K562 (cell line): Measurements from ENCODE around the gene MYO18A. TPM values are rescaled to one million over a fixed set of nuclear protein-coding genes. Genes with fewer than 3 reads are reported as not detected.

ENCODE experiments used
- CBFB ChIP-seq: sonication (generic); formaldehyde crosslinking; IDR thresholded peaks from 2 replicates; pipeline ENCODE4 v1.4.0; 2020; ENCODE audit warnings: mild to moderate bottlenecking, missing genetic modification reagents
- CEBPB ChIP-seq: fragments of 450-650 bp; IDR thresholded peaks from 2 replicates; pipeline ENCODE4 v1.6.1; 2016; ENCODE audit warnings: missing genetic modification characterization, missing compliant biosample characterization
- CREM ChIP-seq: IDR thresholded peaks from 2 replicates; pipeline ENCODE4 v1.6.1; 2014; ENCODE audit warnings: antibody characterized with exemption, low read depth
- ETV5 ChIP-seq: sonication (generic); formaldehyde crosslinking; IDR thresholded peaks from 2 replicates; pipeline ENCODE4 v1.4.0; 2020; ENCODE audit warnings: low read depth, mild to moderate bottlenecking, missing genetic modification reagents
- HMG20B ChIP-seq: fragments of 250-450 bp; sonication (Bioruptor Pico); IDR thresholded peaks from 2 replicates; pipeline ENCODE4 v1.5.0; 2021; ENCODE audit warnings: mild to moderate bottlenecking
- HOXB6 ChIP-seq: fragments of 250-450 bp; sonication (Bioruptor Pico); IDR thresholded peaks from 2 replicates; pipeline ENCODE4 v1.5.1; 2022; ENCODE audit warnings: mild to moderate bottlenecking, borderline replicate concordance
- ILK ChIP-seq: fragments of 450-650 bp; IDR thresholded peaks from 2 replicates; pipeline ENCODE4 v1.6.1; 2016; ENCODE audit warnings: missing genetic modification characterization, low read depth, mild to moderate bottlenecking, missing compliant biosample characterization, moderate library complexity, borderline replicate concordance
- MAFK ChIP-seq: IDR thresholded peaks from 2 replicates; pipeline ENCODE4 v1.6.1; 2011; ENCODE audit warnings: low read length, improper control_type of control experiment
- NFE2 ChIP-seq: IDR thresholded peaks from 2 replicates; pipeline ENCODE4 v1.6.1; 2014; ENCODE audit warnings: antibody characterized with exemption, low read depth
- SIN3B ChIP-seq: fragments of 450-650 bp; IDR thresholded peaks from 2 replicates; pipeline ENCODE4 v1.6.1; 2017; ENCODE audit warnings: low read depth, mild to moderate bottlenecking, moderate library complexity
- SMC3 ChIP-seq: conservative IDR thresholded peaks from 2 replicates; pipeline ENCODE4 v1.6.1; 2011; ENCODE audit warnings: low read depth, low read length, improper control_type of control experiment; ENCODE audit not compliant: insufficient read depth
- SNRNP70 ChIP-seq: fragments of 200-400 bp; formaldehyde crosslinking; optimal IDR thresholded peaks from 2 replicates; pipeline ENCODE3; 2017; ENCODE audit warnings: low read depth, low read length
- SPI1 ChIP-seq: IDR thresholded peaks from 2 replicates; pipeline ENCODE4 v1.6.1; 2011; ENCODE audit warnings: low read depth, low read length, control low read depth, borderline replicate concordance
- THRAP3 ChIP-seq: fragments of 450-650 bp; IDR thresholded peaks from 2 replicates; pipeline ENCODE4 v1.6.1; 2016; ENCODE audit warnings: mild to moderate bottlenecking, inconsistent platforms, borderline replicate concordance
- ZNF146 ChIP-seq: IDR thresholded peaks from one replicate; pipeline ENCODE4 v1.6.1; 2018; ENCODE audit warnings: missing compliant biosample characterization; ENCODE audit not compliant: unreplicated experiment
- ZNF583 ChIP-seq: fragments of 250-450 bp; sonication (Bioruptor Pico); IDR thresholded peaks from 2 replicates; pipeline ENCODE4 v1.4.0; 2020
- ZNF766 ChIP-seq: fragments of 200-800 bp; sonication (Bioruptor generic); conservative IDR thresholded peaks from 2 replicates; pipeline ENCODE4 v1.6.1; 2016; ENCODE audit warnings: missing genetic modification characterization, missing compliant biosample characterization
- ZZZ3 ChIP-seq: fragments of 450-650 bp; IDR thresholded peaks from 2 replicates; pipeline ENCODE4 v1.6.1; 2016; ENCODE audit warnings: antibody characterized with exemption, mild to moderate bottlenecking, moderate library complexity
- polyA plus RNA-seq, 8 experiments: library from polyadenylated mRNA; depleted of rRNA in 4 of 8; stranded (reverse) in 5 of 8; unstranded in 3 of 8; fragments of >200 nt; fragmentation: Nextera tagmentation in 2 of 8; fragmentation: Illumina TruSeq in 1 of 8; extraction: Ambion mirVana in 2 of 8; extraction: Trizol in 1 of 8; gene quantifications; 2 replicates each; pipeline versions ENCODE4 v1.2.1 to v1.2.3, GENCODE V29; 2011 to 2014; ENCODE audit warnings: inconsistent platforms in 1 of 8, missing spikeins in 1 of 8
- total RNA-seq, 7 experiments: library from RNA; depleted of rRNA in 6 of 7; stranded (reverse); fragments of >200 nt in 6 of 7; fragmentation: Illumina TruSeq in 2 of 7; extraction: Trizol in 2 of 7; gene quantifications; 2 replicates each; pipeline versions ENCODE4 v1.2.1 to v1.2.3, GENCODE V29; 2011 to 2021; ENCODE audit warnings: low replicate concordance in 1 of 7
- TF ChIP-seq, protein P1 (sequence below): fragments of 450-650 bp; conservative IDR thresholded peaks from 2 replicates; pipeline ENCODE4 v1.6.1; 2016; ENCODE audit warnings: missing genetic modification characterization, low read depth, mild to moderate bottlenecking, control low read depth, missing compliant biosample characterization
- TF ChIP-seq, protein P2 (sequence below): sonication (generic); formaldehyde crosslinking; IDR thresholded peaks from 2 replicates; pipeline ENCODE4 v1.8.1; 2022; ENCODE audit warnings: missing genetic modification reagents
- TF ChIP-seq, protein P3 (sequence below): conservative IDR thresholded peaks from 2 replicates; pipeline ENCODE4 v1.6.1; 2011; ENCODE audit warnings: low read depth, mild to moderate bottlenecking, low read length; ENCODE audit not compliant: control insufficient read depth
- TF ChIP-seq, protein P4 (sequence below): sonication (generic); formaldehyde crosslinking; IDR thresholded peaks from 2 replicates; pipeline ENCODE4 v1.8.0; 2022; ENCODE audit warnings: mild to moderate bottlenecking, missing genetic modification reagents
- TF ChIP-seq, protein P5 (sequence below), 2 experiments: IDR thresholded peaks; 2 replicates each; pipeline ENCODE4 v1.6.1; 2011; ENCODE audit warnings: borderline replicate concordance in 1 of 2, control low read depth in 1 of 2, low read depth in 1 of 2, low read length in 1 of 2, mild to moderate bottlenecking in 1 of 2, mixed read lengths in 1 of 2, moderate library complexity in 1 of 2; ENCODE audit not compliant: insufficient read depth in 1 of 2, insufficient read length in 1 of 2, poor library complexity in 1 of 2, severe bottlenecking in 1 of 2; ENCODE audit errors: extremely low read depth in 1 of 2

Gene MYO18A
- total and polyA plus RNA-seq, 9 of the 15 experiments (the other 6 are each of a cell fraction or from before 2014, with no cell fraction given) = 2.5 to 65.4 (median 17.1) TPM

DNA sequence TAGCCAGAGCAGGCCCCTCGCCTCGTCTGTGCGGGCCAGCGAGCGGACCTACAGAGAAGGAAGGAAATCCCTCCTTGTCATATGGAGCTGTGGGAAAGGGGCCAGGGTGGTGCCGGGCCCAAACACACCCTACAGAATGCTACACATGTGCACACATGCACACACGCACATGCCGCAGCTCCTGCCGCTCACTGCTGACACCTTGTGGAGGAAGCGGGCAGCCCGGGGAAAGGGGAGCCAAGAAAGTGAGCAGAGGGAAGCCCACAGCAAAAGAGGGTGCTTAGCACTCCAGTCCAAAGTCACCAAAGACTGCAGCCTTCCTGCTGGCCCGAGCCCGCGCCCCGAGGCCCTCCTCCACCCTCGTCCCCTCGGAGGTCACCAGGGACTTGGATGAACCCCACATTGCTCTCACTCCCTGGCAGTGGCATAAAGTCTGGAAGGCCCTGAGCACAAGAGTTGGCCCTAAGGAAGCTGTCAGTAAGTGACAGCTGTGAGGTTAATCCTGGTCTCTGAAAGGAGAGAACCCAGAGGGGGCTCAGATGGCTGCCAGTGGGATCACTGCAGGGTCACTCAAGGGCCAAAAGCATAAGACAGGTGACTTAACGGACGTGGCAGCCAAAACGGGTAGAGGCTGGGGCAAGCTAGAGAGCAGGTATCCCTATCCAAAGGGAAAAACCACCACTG lies 68.2 kb downstream of the MYO18A start (continued):
- TF ChIP-seq ZNF583 (CRISPR knock-in tag) (no peak), ZNF766 (CRISPR knock-in tag) (no peak), ILK (no peak), MAFK (no peak), NFE2 (no peak), THRAP3 (no peak), HMG20B (CRISPR knock-in tag) (no peak), ZNF146 (CRISPR knock-in tag) (no peak), HOXB6 (CRISPR knock-in tag) (no peak), SMC3 (peak; percentile 92), CBFB (CRISPR knock-in tag) (no peak), SNRNP70 (no peak), CEBPB (tag) (no peak), ZZZ3 (no peak), SIN3B (no peak), CREM (peak; percentile 52), ETV5 (CRISPR knock-in tag) (no peak), SPI1 (no peak)
- TF ChIP-seq, protein P1, sequence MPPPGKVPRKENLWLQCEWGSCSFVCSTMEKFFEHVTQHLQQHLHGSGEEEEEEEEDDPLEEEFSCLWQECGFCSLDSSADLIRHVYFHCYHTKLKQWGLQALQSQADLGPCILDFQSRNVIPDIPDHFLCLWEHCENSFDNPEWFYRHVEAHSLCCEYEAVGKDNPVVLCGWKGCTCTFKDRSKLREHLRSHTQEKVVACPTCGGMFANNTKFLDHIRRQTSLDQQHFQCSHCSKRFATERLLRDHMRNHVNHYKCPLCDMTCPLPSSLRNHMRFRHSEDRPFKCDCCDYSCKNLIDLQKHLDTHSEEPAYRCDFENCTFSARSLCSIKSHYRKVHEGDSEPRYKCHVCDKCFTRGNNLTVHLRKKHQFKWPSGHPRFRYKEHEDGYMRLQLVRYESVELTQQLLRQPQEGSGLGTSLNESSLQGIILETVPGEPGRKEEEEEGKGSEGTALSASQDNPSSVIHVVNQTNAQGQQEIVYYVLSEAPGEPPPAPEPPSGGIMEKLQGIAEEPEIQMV (tag) = no peak
- TF ChIP-seq, protein P2, sequence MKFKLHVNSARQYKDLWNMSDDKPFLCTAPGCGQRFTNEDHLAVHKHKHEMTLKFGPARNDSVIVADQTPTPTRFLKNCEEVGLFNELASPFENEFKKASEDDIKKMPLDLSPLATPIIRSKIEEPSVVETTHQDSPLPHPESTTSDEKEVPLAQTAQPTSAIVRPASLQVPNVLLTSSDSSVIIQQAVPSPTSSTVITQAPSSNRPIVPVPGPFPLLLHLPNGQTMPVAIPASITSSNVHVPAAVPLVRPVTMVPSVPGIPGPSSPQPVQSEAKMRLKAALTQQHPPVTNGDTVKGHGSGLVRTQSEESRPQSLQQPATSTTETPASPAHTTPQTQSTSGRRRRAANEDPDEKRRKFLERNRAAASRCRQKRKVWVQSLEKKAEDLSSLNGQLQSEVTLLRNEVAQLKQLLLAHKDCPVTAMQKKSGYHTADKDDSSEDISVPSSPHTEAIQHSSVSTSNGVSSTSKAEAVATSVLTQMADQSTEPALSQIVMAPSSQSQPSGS = no peak
- TF ChIP-seq, protein P3, sequence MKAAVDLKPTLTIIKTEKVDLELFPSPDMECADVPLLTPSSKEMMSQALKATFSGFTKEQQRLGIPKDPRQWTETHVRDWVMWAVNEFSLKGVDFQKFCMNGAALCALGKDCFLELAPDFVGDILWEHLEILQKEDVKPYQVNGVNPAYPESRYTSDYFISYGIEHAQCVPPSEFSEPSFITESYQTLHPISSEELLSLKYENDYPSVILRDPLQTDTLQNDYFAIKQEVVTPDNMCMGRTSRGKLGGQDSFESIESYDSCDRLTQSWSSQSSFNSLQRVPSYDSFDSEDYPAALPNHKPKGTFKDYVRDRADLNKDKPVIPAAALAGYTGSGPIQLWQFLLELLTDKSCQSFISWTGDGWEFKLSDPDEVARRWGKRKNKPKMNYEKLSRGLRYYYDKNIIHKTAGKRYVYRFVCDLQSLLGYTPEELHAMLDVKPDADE = 0 out of 2 replicates have a peak, but pooled peaks have one; percentile 49
- TF ChIP-seq, protein P4, sequence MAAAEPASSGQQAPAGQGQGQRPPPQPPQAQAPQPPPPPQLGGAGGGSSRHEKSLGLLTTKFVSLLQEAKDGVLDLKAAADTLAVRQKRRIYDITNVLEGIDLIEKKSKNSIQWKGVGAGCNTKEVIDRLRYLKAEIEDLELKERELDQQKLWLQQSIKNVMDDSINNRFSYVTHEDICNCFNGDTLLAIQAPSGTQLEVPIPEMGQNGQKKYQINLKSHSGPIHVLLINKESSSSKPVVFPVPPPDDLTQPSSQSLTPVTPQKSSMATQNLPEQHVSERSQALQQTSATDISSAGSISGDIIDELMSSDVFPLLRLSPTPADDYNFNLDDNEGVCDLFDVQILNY (CRISPR knock-in tag) = no peak
- TF ChIP-seq, protein P5, sequence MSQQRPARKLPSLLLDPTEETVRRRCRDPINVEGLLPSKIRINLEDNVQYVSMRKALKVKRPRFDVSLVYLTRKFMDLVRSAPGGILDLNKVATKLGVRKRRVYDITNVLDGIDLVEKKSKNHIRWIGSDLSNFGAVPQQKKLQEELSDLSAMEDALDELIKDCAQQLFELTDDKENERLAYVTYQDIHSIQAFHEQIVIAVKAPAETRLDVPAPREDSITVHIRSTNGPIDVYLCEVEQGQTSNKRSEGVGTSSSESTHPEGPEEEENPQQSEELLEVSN (IDR thresholded peaks at IDR 0.05; ENCODE audit: borderline replicate concordance in 1 of 2, extremely low read depth in 1 of 2, insufficient read depth in 1 of 2, insufficient read length in 1 of 2, low read depth in 1 of 2, low read length in 1 of 2, poor library complexity in 1 of 2, severe bottlenecking in 1 of 2) = peak; percentile 23 to 71
